Measurements from ENCODE around the gene SPEM1. TPM values are rescaled to one million over a fixed set of nuclear protein-coding genes. Genes with fewer than 3 reads are reported as not detected.
A peak's percentile ranks its signal among the peaks of the same experiment; 100 is the strongest.

SPEM1 gene
- total and polyA plus RNA-seq, 10 of the 15 experiments (the other 5 are each of a cell fraction or from before 2014, with no cell fraction given) = not detected

DNA sequence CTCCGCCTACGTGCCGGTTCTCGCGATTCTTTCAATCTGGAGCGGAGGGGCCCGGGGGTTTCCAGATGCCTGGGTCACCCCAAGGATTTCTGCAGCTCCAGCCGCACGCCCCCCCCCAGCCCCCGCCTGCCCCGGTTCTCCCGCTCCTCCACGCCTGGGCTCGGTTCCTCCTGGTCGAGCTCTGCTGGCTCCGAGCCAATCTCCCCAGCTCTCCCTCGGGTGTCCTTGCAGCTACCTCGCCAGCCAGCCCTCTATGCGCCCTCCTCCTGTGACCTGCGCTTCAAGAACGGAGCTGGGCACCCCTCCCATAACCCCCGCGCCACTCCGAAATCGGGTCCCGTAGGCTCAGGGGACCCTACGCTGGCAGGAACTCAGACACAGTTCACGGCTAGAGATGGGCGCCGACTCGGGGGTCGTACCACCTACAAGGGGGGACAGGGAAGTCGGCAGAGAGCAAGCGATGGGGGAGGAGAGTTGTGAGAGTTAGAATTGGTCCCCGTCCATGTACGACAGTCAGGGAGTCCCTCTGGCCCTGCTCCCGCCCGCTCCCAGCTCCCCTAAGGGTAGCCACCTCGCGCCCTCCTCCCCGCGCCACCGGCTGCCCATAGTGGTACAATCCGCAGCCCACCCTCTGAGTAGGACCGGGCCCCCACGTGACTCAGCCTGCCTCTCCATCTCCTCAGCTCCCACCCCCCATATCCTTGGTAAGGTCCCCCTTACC, 20.1 kb downstream of the SPEM1 start (continued):
- TF ChIP-seq, protein P1, sequence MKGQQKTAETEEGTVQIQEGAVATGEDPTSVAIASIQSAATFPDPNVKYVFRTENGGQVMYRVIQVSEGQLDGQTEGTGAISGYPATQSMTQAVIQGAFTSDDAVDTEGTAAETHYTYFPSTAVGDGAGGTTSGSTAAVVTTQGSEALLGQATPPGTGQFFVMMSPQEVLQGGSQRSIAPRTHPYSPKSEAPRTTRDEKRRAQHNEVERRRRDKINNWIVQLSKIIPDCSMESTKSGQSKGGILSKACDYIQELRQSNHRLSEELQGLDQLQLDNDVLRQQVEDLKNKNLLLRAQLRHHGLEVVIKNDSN (IDR thresholded peaks at IDR 0.05; ENCODE audit: borderline replicate concordance, extremely low read length, insufficient read depth, low read depth, low read length) = peak; percentile 81
- no peak for TF ChIP-seq IRF4 (IDR thresholded peaks at IDR 0.05; ENCODE audit: low read depth, low read length)
- TF ChIP-seq SRF (IDR thresholded peaks at IDR 0.05; ENCODE audit: low read depth in 2 of 2, low read length in 2 of 2) = no peak
- TF ChIP-seq FOS (IDR thresholded peaks at IDR 0.05; ENCODE audit: borderline replicate concordance, extremely low read depth, insufficient read length) = no peak
- TF ChIP-seq POLR2A (IDR thresholded peaks at IDR 0.05; ENCODE audit: low read depth, low read length) = peak; percentile 54; the same call in 1 of the 2 replicates
- no peak for TF ChIP-seq E2F8 (IDR thresholded peaks at IDR 0.05; ENCODE audit: low read depth, partially characterized antibody)
- TF ChIP-seq MTA2 (IDR thresholded peaks at IDR 0.05; ENCODE audit: low read depth) = no peak
- no peak for TF ChIP-seq ATF3 (IDR thresholded peaks at IDR 0.05; ENCODE audit: borderline replicate concordance, extremely low read depth, low read depth, low read length)
- TF ChIP-seq, protein P2, sequence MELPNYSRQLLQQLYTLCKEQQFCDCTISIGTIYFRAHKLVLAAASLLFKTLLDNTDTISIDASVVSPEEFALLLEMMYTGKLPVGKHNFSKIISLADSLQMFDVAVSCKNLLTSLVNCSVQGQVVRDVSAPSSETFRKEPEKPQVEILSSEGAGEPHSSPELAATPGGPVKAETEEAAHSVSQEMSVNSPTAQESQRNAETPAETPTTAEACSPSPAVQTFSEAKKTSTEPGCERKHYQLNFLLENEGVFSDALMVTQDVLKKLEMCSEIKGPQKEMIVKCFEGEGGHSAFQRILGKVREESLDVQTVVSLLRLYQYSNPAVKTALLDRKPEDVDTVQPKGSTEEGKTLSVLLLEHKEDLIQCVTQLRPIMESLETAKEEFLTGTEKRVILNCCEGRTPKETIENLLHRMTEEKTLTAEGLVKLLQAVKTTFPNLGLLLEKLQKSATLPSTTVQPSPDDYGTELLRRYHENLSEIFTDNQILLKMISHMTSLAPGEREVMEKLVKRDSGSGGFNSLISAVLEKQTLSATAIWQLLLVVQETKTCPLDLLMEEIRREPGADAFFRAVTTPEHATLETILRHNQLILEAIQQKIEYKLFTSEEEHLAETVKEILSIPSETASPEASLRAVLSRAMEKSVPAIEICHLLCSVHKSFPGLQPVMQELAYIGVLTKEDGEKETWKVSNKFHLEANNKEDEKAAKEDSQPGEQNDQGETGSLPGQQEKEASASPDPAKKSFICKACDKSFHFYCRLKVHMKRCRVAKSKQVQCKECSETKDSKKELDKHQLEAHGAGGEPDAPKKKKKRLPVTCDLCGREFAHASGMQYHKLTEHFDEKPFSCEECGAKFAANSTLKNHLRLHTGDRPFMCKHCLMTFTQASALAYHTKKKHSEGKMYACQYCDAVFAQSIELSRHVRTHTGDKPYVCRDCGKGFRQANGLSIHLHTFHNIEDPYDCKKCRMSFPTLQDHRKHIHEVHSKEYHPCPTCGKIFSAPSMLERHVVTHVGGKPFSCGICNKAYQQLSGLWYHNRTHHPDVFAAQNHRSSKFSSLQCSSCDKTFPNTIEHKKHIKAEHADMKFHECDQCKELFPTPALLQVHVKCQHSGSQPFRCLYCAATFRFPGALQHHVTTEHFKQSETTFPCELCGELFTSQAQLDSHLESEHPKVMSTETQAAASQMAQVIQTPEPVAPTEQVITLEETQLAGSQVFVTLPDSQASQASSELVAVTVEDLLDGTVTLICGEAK (IDR thresholded peaks at IDR 0.05; ENCODE audit: borderline replicate concordance) = no peak
- no peak for TF ChIP-seq TBL1XR1 (IDR thresholded peaks at IDR 0.05; ENCODE audit: low read depth, low read length)
- TF ChIP-seq, protein P3, sequence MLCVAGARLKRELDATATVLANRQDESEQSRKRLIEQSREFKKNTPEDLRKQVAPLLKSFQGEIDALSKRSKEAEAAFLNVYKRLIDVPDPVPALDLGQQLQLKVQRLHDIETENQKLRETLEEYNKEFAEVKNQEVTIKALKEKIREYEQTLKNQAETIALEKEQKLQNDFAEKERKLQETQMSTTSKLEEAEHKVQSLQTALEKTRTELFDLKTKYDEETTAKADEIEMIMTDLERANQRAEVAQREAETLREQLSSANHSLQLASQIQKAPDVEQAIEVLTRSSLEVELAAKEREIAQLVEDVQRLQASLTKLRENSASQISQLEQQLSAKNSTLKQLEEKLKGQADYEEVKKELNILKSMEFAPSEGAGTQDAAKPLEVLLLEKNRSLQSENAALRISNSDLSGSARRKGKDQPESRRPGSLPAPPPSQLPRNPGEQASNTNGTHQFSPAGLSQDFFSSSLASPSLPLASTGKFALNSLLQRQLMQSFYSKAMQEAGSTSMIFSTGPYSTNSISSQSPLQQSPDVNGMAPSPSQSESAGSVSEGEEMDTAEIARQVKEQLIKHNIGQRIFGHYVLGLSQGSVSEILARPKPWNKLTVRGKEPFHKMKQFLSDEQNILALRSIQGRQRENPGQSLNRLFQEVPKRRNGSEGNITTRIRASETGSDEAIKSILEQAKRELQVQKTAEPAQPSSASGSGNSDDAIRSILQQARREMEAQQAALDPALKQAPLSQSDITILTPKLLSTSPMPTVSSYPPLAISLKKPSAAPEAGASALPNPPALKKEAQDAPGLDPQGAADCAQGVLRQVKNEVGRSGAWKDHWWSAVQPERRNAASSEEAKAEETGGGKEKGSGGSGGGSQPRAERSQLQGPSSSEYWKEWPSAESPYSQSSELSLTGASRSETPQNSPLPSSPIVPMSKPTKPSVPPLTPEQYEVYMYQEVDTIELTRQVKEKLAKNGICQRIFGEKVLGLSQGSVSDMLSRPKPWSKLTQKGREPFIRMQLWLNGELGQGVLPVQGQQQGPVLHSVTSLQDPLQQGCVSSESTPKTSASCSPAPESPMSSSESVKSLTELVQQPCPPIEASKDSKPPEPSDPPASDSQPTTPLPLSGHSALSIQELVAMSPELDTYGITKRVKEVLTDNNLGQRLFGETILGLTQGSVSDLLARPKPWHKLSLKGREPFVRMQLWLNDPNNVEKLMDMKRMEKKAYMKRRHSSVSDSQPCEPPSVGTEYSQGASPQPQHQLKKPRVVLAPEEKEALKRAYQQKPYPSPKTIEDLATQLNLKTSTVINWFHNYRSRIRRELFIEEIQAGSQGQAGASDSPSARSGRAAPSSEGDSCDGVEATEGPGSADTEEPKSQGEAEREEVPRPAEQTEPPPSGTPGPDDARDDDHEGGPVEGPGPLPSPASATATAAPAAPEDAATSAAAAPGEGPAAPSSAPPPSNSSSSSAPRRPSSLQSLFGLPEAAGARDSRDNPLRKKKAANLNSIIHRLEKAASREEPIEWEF (IDR thresholded peaks at IDR 0.05; ENCODE audit: insufficient replicate concordance, low read depth, low read length) = no peak
- TF ChIP-seq SPI1 (IDR thresholded peaks at IDR 0.05; ENCODE audit: borderline replicate concordance, insufficient read depth, low read depth, low read length) = no peak
- no peak for TF ChIP-seq NR2F1 (conservative IDR thresholded peaks at IDR 0.05)
- no peak for TF ChIP-seq EZH2 (IDR thresholded peaks at IDR 0.05; ENCODE audit: borderline replicate concordance, control insufficient read depth, low read depth, low read length)
- no peak for TF ChIP-seq NFXL1 (IDR thresholded peaks at IDR 0.05; ENCODE audit: borderline replicate concordance)

All from GM12878 (cell line).